Measurements from ENCODE around the gene CBLIF. TPM values are rescaled to one million over a fixed set of nuclear protein-coding genes. Genes with fewer than 3 reads are reported as not detected.
"Not testable (repeated sequence)": the region's sequence is repeated elsewhere in the genome, so short reads cannot be mapped to it uniquely, and the experiment has no call there.

CBLIF gene
- total and polyA plus RNA-seq, 12 donors, result 0.06 TPM; not detected in 11

DNA sequence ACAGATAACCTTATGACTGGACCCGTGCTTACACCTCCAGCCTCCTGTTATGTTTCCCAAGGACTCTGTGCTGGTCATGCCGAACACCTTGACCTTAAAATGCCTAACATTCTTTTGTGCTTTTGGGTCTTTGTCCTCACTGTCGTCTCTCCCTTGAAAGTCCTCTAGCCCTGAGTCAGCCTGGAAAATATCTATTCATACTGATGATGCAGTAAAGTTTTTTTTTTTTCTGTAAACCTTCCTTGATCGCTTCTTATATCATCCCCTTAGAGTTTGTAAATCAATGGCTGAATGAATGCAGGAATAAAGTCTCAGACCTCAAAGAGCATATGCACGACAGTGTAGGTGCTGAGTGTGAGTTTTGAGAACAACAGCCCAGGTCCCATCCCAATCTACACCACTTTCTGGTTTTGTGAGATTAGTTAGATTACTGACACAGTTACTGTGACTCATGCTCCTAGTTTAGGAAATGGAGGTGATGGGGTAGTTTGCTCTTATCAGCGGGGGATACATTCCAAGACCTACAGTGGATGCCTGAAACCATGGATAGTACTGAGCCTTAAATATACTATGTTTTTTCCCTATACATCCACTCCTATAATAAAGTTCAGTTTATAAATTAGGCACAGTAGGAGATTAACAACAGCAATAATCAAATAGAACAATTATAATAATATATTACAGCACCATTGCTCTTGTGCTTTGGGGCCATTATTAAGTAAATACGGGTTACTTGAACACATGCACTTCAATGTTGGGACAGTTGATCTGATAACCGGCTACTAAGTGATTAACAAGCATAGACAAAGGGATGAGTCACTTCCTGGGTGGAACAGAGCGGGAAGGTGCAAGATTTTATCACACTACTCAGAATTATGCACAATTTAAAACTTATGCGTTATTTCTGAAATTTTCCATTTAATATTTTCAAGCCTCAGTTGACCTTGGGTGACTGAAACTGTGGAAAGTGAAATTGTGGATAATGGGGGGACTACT, 12.4 kb upstream of the CBLIF start:
- H3K4me3 ChIP-seq, result no peak overlapping the region
- H3K9me3 ChIP-seq (replicated peaks in 1 of 3), result no peaks in the 10 kb centered on the region
- intact Hi-C loops (cut with DNase I), result no loop called here
- peaks cover 0 to 12% of the 10 kb centered on the region in 2 donors for H3K4me1 ChIP-seq (replicated peaks in 1 of 2)
- DNase-seq, result peak in 3 of 7 donors; percentile 7 to 34 (median 24)
- WGBS, 4 donors, result 52 to 61% (median 55%) methylated on average over 10 of the region's 10 CpGs
- H3K27me3 ChIP-seq, result no peaks in the 10 kb centered on the region
- no peaks in the 10 kb centered on the region for H3K36me3 ChIP-seq (replicated peaks in 1 of 2)
- H3K27ac ChIP-seq, result peak overlapping the region in 1 of 5 donors; percentile 50
- TF ChIP-seq POLR2A (IDR thresholded peaks at IDR 0.05), result no peak
- TF ChIP-seq, protein P1, sequence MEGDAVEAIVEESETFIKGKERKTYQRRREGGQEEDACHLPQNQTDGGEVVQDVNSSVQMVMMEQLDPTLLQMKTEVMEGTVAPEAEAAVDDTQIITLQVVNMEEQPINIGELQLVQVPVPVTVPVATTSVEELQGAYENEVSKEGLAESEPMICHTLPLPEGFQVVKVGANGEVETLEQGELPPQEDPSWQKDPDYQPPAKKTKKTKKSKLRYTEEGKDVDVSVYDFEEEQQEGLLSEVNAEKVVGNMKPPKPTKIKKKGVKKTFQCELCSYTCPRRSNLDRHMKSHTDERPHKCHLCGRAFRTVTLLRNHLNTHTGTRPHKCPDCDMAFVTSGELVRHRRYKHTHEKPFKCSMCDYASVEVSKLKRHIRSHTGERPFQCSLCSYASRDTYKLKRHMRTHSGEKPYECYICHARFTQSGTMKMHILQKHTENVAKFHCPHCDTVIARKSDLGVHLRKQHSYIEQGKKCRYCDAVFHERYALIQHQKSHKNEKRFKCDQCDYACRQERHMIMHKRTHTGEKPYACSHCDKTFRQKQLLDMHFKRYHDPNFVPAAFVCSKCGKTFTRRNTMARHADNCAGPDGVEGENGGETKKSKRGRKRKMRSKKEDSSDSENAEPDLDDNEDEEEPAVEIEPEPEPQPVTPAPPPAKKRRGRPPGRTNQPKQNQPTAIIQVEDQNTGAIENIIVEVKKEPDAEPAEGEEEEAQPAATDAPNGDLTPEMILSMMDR (IDR thresholded peaks at IDR 0.05), result no peak

DNA sequence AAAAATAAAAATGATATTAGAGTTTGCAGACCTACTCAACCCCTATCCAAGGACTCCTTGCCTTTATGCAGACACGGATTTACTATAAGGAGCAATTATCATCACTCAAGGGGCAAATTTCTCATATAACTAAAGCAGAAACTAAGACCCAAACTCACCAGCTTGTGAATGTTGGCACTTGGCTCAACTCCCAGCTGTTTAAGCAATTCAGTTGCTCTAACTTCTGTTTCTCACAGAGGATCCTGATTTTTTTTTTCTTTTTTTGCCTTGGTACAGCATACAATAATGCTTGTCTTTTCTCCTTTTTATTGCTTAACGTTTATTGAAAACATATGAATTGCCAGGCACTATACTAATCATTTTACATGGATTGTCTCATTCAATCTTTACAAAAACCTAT, 9.6 kb upstream of the CBLIF start:
- 38 to 44% (median 44%) methylated on average over 2 of the region's 2 CpGs for WGBS, 4 donors
- H3K9me3 ChIP-seq (replicated peaks in 1 of 3), result no peaks in the 10 kb centered on the region
- peaks cover 0 to 12% of the 10 kb centered on the region in 2 donors for H3K4me1 ChIP-seq (replicated peaks in 1 of 2)
- peak in 1 of 7 donors; percentile 10 for DNase-seq
- H3K27ac ChIP-seq, result no peak overlapping the region
- no peak for TF ChIP-seq POLR2A (IDR thresholded peaks at IDR 0.05)
- TF ChIP-seq, protein P1 (IDR thresholded peaks at IDR 0.05), result no peak
- H3K27me3 ChIP-seq, result no peaks in the 10 kb centered on the region
- H3K4me3 ChIP-seq, result no peak overlapping the region
- intact Hi-C loops (cut with DNase I), result no loop called here
- H3K36me3 ChIP-seq (replicated peaks in 1 of 2), result no peaks in the 10 kb centered on the region

DNA sequence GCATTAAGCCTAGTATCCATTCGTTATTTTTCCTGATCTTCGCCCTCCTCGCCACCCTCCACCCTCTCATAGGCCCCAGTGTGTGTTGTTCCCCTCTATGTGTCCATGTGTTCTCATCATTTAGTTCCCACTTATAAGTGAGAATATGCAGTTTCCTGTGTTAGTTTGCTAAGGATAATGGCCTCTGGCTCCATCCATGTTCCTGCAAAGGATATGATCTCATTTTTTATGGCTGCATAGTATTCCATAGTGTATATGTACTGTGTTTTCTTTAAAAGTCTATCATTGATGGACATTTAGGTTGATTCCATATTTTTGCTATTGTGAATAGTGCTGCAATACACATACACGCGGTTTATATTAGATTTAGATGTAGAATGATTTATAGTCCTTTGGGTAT, 6.1 kb upstream of the CBLIF start:
- H3K9me3 ChIP-seq (replicated peaks in 1 of 3); H3K27ac ChIP-seq; H3K4me3 ChIP-seq; intact Hi-C loops (cut with DNase I); DNase-seq; H3K27me3 ChIP-seq; H3K36me3 ChIP-seq (replicated peaks in 1 of 2); H3K4me1 ChIP-seq (replicated peaks in 1 of 2): not testable (repeated sequence)
- 73 to 93% (median 84%) methylated on average over 5 of the region's 5 CpGs for WGBS, 4 donors

DNA sequence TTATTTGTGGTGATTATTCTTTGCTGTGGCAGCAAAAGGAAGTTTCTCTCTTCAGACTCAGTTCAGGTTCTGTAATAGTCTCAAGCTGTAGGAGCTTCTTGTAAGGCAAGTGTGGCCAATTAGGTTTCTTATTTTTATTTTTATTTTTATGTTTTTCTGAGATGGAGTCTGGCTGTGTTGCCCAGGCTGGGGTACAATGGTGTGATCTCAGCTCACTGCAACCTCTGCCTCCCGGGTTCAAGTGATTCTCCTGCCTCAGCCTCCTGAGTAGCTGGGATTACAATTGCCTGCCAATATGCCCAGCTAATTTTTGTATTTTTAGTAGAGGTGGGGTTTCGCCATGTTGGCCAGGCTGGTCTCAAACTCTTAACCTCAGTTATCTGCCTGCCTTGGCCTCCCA, 4.3 kb upstream of the CBLIF start:
- H3K27me3 ChIP-seq; intact Hi-C loops (cut with DNase I); H3K4me1 ChIP-seq (replicated peaks in 1 of 2); DNase-seq; H3K36me3 ChIP-seq (replicated peaks in 1 of 2); H3K27ac ChIP-seq; H3K4me3 ChIP-seq; H3K9me3 ChIP-seq (replicated peaks in 1 of 3): not testable (repeated sequence)
- WGBS, 4 donors, result 76 to 92% (median 85%) methylated on average over 2 of the region's 2 CpGs

DNA sequence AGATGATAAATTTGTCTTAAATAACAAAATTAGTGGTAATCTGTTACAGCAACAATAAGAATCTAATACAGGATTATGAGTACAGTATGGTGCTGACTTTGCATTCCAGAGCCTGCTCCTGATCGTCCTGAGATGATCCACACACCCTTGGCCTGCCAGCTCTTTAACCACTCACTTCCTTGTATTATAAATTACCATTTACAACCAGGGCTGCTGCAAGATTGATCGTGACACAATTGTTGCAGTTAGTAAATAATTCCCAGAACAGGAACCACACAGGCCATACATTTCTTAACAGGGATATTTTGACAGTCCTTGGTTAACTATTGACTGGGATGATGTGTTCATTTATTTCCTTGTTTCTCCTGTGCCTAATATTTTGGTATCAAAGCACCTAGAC, 3.8 kb upstream of the CBLIF start:
- Histone ChIP-seq H3K27ac (no peak overlapping the region), H3K4me3 (no peak overlapping the region), H3K27me3 (no peaks in the 10 kb centered on the region), H3K36me3 (replicated peaks in 1 of 2) (no peaks in the 10 kb centered on the region), H3K9me3 (replicated peaks in 1 of 3) (no peaks in the 10 kb centered on the region), H3K4me1 (replicated peaks in 1 of 2) (no peaks in the 10 kb centered on the region)
- WGBS, 4 donors, result 32 to 55% (median 41%) methylated on average over 2 of the region's 2 CpGs
- DNase-seq, result no peak
- intact Hi-C loops (cut with DNase I), result no loop called here
- TF ChIP-seq, protein P1 (IDR thresholded peaks at IDR 0.05), result no peak
- no peak for TF ChIP-seq POLR2A (IDR thresholded peaks at IDR 0.05)

DNA sequence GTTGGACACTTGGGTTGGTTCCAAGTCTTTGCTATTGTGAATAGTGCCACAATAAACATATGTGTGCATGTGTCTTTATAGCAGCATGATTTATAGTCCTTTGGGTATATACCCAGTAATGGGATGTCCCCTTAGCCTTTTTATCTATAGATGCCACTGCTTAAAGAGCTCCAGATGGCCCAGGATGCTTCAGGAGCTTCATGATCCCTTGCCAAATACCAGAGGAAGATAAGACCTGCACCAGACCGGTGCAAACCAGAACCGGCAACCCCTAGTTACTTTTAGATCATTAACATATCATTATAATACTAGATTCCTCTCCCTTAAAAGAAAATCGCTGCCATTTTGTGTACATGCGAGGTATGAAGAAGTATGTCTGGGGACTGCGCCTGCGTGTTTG, 3.1 kb upstream of the CBLIF start:
- H3K27ac ChIP-seq; DNase-seq; H3K4me3 ChIP-seq; H3K27me3 ChIP-seq; H3K4me1 ChIP-seq (replicated peaks in 1 of 2); intact Hi-C loops (cut with DNase I); H3K9me3 ChIP-seq (replicated peaks in 1 of 3); H3K36me3 ChIP-seq (replicated peaks in 1 of 2): not testable (repeated sequence)
- 76 to 93% (median 86%) methylated on average over 6 of the region's 6 CpGs for WGBS, 4 donors

Data from adrenal gland (tissue), 12 donors.